CD4-positive, alpha-beta T cell (primary cell): Measurements from ENCODE around the gene PTBP3. TPM values are rescaled to one million over a fixed set of nuclear protein-coding genes. Genes with fewer than 3 reads are reported as not detected.
"Not testable (repeated sequence)": the region's sequence is repeated elsewhere in the genome, so short reads cannot be mapped to it uniquely, and the experiment has no call there.

Source experiments
- ATAC-seq: fragments of 200-7000 bp; cut with Tn5 transposase; one replicate; pipeline ENCODE4 v1.10.0; 2022; ENCODE audit warnings: mild to moderate bottlenecking; ENCODE audit not compliant: poor library complexity
- CTCF ChIA-PET: fragments of 350-600 bp; sonication (Branson Sonifier 250); formaldehyde crosslinking; loops from one replicate; lab custom pipeline; 2021; ENCODE audit warnings: antibody characterized with exemption, inconsistent platforms; lab: Charles Lee
- POLR2A ChIA-PET: fragments of 350-600 bp; sonication (Branson Sonifier 250); formaldehyde crosslinking; loops from one replicate; lab custom pipeline; 2021; ENCODE audit warnings: antibody characterized with exemption, inconsistent platforms; lab: Charles Lee
- DNase-seq, 14 experiments: peaks; one replicate each; pipeline ENCODE4 v3.0.0-alpha.2; 2013 to 2020; ENCODE audit warnings: mixed read lengths in 2 of 14
- H3K27ac ChIP-seq, 2 donors: one replicate each; pipeline versions ENCODE4 v1.5.1 to v1.7.0; 2013; ENCODE audit warnings: low read length in 2 of 2, low read depth in 1 of 2, mild to moderate bottlenecking in 1 of 2
- H3K27me3 ChIP-seq, 2 experiments: 1 replicate in 1 of 2; 2 replicates in 1 of 2; pipeline versions ENCODE4 v1.6.1 to v1.7.0; 2013; ENCODE audit warnings: low read length in 2 of 2, control low read depth in 1 of 2, mild to moderate bottlenecking in 1 of 2, moderate library complexity in 1 of 2; ENCODE audit not compliant: insufficient read depth in 2 of 2, control insufficient read depth in 1 of 2
- H3K36me3 ChIP-seq: one replicate; pipeline ENCODE4 v1.6.1; 2013; ENCODE audit warnings: low read length, control low read depth; ENCODE audit not compliant: insufficient read depth
- H3K4me1 ChIP-seq: one replicate; pipeline ENCODE4 v1.6.1; 2013; ENCODE audit warnings: low read length, control low read depth; ENCODE audit not compliant: insufficient read depth
- H3K4me3 ChIP-seq: one replicate; pipeline ENCODE4 v1.5.1; 2013; ENCODE audit warnings: mild to moderate bottlenecking, low read length, moderate library complexity
- H3K9me3 ChIP-seq, 2 experiments: 1 replicate in 1 of 2; 2 replicates in 1 of 2; pipeline versions ENCODE4 v1.6.1 to v1.7.0; 2013; ENCODE audit warnings: low read length in 2 of 2, mild to moderate bottlenecking in 2 of 2, control low read depth in 1 of 2, moderate library complexity in 1 of 2; ENCODE audit not compliant: control insufficient read depth in 1 of 2, insufficient read depth in 1 of 2
- H3K27ac Mint-ChIP-seq: one replicate; pipeline ENCODE4 v1.8.0; 2020; ENCODE audit warnings: mixed read lengths
- H3K27me3 Mint-ChIP-seq: one replicate; pipeline ENCODE4 v1.8.0; 2021; ENCODE audit warnings: mixed read lengths
- H3K36me3 Mint-ChIP-seq: one replicate; pipeline ENCODE4 v1.8.0; 2021; ENCODE audit warnings: low read depth, mixed read lengths
- H3K4me1 Mint-ChIP-seq: one replicate; pipeline ENCODE4 v1.8.0; 2021; ENCODE audit warnings: low read depth, mixed read lengths
- H3K4me3 Mint-ChIP-seq: one replicate; pipeline ENCODE4 v1.8.0; 2020; ENCODE audit warnings: mild to moderate bottlenecking, mixed read lengths
- H3K9me3 Mint-ChIP-seq: one replicate; pipeline ENCODE4 v1.8.0; 2020; ENCODE audit warnings: mixed read lengths
- intact Hi-C, 2 experiments: fragments of 100-400 bp; cut with DNase I in 1 of 2; cut with micrococcal nuclease in 1 of 2; formaldehyde crosslinking; loops; one replicate each; pipeline versions ENCODE4 v1.15.1 to v1.9.0; 2023 to 2025; cut with DNase I, micrococcal nuclease
- total RNA-seq, 174 experiments: library from RNA in 2 of 174; stranded (reverse) in 2 of 174; gene quantifications; one replicate each; pipeline ENCODE4 v1.2.3 and lab custom pipeline; 2021 to 2026
- TF ChIP-seq, protein P1 (sequence below): fragments of 200-600 bp; IDR thresholded peaks from one replicate; pipeline ENCODE4 v1.8.0; 2022; ENCODE audit warnings: antibody characterized with exemption, mild to moderate bottlenecking

PTBP3 gene
- total RNA-seq, 2 experiments from 2014 or later = 100.0 to 110 TPM

- Histone ChIP-seq H3K27me3 (no peaks in the 10 kb centered on the region), H3K9me3 (peaks cover 11 to 17% of the 10 kb centered on the region in 2 experiments), H3K27ac (no peak overlapping the region), H3K36me3 (no peaks in the 10 kb centered on the region), H3K4me1 (no peaks in the 10 kb centered on the region), H3K4me3 (no peak overlapping the region)
- no peak overlapping the region for H3K27ac Mint-ChIP-seq
- no peaks in the 10 kb centered on the region for H3K27me3 Mint-ChIP-seq
- no peak overlapping the region for H3K4me3 Mint-ChIP-seq
- TF ChIP-seq, protein P1, sequence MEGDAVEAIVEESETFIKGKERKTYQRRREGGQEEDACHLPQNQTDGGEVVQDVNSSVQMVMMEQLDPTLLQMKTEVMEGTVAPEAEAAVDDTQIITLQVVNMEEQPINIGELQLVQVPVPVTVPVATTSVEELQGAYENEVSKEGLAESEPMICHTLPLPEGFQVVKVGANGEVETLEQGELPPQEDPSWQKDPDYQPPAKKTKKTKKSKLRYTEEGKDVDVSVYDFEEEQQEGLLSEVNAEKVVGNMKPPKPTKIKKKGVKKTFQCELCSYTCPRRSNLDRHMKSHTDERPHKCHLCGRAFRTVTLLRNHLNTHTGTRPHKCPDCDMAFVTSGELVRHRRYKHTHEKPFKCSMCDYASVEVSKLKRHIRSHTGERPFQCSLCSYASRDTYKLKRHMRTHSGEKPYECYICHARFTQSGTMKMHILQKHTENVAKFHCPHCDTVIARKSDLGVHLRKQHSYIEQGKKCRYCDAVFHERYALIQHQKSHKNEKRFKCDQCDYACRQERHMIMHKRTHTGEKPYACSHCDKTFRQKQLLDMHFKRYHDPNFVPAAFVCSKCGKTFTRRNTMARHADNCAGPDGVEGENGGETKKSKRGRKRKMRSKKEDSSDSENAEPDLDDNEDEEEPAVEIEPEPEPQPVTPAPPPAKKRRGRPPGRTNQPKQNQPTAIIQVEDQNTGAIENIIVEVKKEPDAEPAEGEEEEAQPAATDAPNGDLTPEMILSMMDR = no peak
- ChIA-PET CTCF (no interaction called here), POLR2A (interaction anchor here (0.7 to 1.4 kb wide), 2 partner anchors 12 to 231 kb away, joined by 3 to 8 read pairs; partner anchors contain the start of gene HSDL2)
- H3K4me1 Mint-ChIP-seq = peaks cover 3% of the 10 kb centered on the region
- ATAC-seq = no peak
- DNase-seq = no peak
- intact Hi-C loops = loop anchor here in 1 of 2 experiments (10.0 kb wide), 1 partner anchor 428 kb away; no protein-coding TSS in a partner anchor
- H3K9me3 Mint-ChIP-seq = peaks cover 16% of the 10 kb centered on the region
- H3K36me3 Mint-ChIP-seq = no peaks in the 10 kb centered on the region
These were observed 33.2 kb upstream of the PTBP3 start for GRCh38 chr9:112366591-112366990.

GRCh38 chr9:112365257-112365656 lies 31.8 kb upstream of the PTBP3 start:
- H3K9me3 Mint-ChIP-seq = peaks cover 16% of the 10 kb centered on the region
- DNase-seq, H3K27me3 Mint-ChIP-seq, H3K27ac Mint-ChIP-seq, CTCF ChIA-PET, H3K4me1 ChIP-seq, H3K36me3 Mint-ChIP-seq, H3K4me1 Mint-ChIP-seq, H3K36me3 ChIP-seq, H3K27ac ChIP-seq, H3K4me3 ChIP-seq, H3K4me3 Mint-ChIP-seq, H3K27me3 ChIP-seq, ATAC-seq, POLR2A ChIA-PET: not testable (repeated sequence)
- intact Hi-C loops = loop anchor here in 1 of 2 experiments (10.0 kb wide), 1 partner anchor 430 kb away; no protein-coding TSS in a partner anchor
- H3K9me3 ChIP-seq = peaks cover 11 to 17% of the 10 kb centered on the region in 2 experiments

DNA sequence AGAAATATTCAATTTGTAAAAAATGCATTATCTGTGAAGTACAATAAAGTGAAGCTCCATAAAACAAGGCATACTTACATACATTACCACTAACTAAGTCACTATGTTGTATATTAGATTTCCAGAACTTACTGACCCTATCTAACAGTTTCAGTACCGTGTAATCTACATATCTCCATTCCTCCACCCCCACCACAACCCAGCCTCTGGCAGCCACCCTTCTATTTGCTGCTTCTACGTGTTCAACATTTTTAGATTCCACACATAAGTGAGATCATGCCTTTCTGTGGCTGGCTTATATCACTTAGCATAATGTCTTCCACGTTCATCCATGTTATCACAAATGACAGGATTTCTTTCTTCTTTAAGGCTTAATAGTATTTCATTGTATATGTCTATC lies 31.3 kb upstream of the PTBP3 start:
- no peak overlapping the region for H3K4me3 ChIP-seq
- no peak overlapping the region for H3K27ac Mint-ChIP-seq
- no peak for DNase-seq
- H3K4me1 Mint-ChIP-seq = peaks cover 4% of the 10 kb centered on the region
- ChIA-PET CTCF (no interaction called here), POLR2A (no interaction called here)
- intact Hi-C loops = loop anchor here in 1 of 2 experiments (5.0 to 10.0 kb wide), 2 partner anchors 430 to 602 kb away; no protein-coding TSS in a partner anchor
- H3K4me3 Mint-ChIP-seq = no peak overlapping the region
- TF ChIP-seq, protein P1 = no peak
- H3K36me3 Mint-ChIP-seq = no peaks in the 10 kb centered on the region
- H3K27ac ChIP-seq = no peak overlapping the region
- no peaks in the 10 kb centered on the region for H3K36me3 ChIP-seq
- no peak for ATAC-seq
- H3K9me3 ChIP-seq = peaks cover 11 to 17% of the 10 kb centered on the region in 2 experiments
- H3K4me1 ChIP-seq = no peaks in the 10 kb centered on the region
- no peaks in the 10 kb centered on the region for H3K27me3 ChIP-seq
- H3K9me3 Mint-ChIP-seq = peaks cover 14% of the 10 kb centered on the region
- no peaks in the 10 kb centered on the region for H3K27me3 Mint-ChIP-seq
